ENCODE results near the gene CASP9.

DNA sequence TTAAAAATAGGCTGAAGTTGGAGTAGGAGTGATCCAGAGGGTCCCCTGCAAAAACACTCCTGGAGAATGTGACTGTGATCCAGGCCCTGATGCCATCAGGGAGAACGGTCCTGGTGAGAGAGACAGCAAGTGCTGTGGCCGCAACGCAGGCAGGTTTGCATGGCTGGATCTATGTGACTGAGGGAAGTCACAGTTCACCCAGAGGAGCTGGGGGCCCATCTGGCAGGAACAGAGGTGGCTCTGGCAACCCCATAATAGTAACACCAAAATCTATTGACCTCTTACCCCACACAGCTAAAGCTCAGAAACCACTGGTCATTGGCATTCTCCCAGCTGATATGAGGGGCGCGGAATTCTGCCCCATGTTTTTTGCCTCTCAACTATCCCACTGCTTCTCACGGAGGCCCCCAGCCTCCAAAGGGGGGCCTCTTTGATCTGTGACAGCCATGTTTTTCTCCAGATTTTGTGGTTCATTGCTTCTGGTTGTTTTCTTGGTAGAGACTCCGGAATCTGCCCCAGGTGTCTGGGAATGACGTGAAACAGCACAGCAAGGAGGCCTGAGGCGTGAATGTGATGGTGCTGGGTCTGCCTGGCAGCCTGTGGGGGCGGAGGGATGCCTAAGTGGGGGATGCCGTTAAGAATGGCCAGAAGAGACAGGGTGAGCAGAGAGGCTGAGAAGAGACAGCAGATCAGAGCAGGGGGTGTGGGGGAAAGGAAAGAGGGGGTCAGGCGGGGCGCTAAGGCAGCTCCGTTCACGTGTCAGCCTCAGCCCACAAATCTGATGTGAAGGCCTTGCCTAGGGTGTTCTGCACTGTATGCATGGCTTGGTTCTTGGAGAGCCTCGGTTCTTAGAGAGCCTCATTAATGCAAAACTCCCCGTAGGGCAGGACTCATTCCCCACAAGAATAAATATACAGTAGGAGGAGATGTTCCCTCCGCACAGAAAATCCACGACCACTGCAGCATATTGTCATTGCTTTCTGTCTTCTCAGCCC, 23.5 kb downstream of the CASP9 start:
- TF ChIP-seq, protein P1, sequence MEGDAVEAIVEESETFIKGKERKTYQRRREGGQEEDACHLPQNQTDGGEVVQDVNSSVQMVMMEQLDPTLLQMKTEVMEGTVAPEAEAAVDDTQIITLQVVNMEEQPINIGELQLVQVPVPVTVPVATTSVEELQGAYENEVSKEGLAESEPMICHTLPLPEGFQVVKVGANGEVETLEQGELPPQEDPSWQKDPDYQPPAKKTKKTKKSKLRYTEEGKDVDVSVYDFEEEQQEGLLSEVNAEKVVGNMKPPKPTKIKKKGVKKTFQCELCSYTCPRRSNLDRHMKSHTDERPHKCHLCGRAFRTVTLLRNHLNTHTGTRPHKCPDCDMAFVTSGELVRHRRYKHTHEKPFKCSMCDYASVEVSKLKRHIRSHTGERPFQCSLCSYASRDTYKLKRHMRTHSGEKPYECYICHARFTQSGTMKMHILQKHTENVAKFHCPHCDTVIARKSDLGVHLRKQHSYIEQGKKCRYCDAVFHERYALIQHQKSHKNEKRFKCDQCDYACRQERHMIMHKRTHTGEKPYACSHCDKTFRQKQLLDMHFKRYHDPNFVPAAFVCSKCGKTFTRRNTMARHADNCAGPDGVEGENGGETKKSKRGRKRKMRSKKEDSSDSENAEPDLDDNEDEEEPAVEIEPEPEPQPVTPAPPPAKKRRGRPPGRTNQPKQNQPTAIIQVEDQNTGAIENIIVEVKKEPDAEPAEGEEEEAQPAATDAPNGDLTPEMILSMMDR (IDR thresholded peaks at IDR 0.05): no peak
- TF ChIP-seq POLR2A (IDR thresholded peaks at IDR 0.05): no peak
